Loucy (cell line): Measurements from ENCODE around the gene FAR2.

Source experiments
- CTCF ChIP-seq: fragments of 200-600 bp; sonication (generic); conservative IDR thresholded peaks from 2 replicates; pipeline ENCODE4 v1.5.1; 2014; ENCODE audit warnings: mild to moderate bottlenecking, antibody characterized with exemption, low read length
- EZH2phosphoT487 ChIP-seq: fragments of 200-600 bp; IDR thresholded peaks from 2 replicates; pipeline ENCODE4 v1.6.1; 2018; ENCODE audit warnings: antibody characterized with exemption, mild to moderate bottlenecking, moderate library complexity, borderline replicate concordance

DNA sequence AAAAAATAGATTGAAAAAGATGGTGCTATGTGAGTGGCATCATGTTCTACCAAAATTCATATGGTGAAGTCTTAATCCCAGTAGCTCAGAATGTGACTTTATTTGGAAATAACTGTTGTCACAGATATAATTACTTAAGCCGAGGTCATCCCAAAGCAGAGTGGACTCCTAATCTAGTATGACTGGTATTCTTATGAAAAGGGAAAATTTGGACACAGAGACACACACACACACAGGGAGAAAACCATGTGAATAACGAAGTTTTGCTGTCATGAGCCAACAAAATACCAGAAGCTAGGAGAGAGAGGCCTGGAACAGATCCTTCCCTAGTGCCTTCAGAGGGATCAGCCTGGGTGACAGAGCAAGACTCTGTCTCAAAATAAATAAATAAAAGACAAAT is 62.6 kb downstream of the FAR2 start:
- TF ChIP-seq EZH2phosphoT487 (no peak), CTCF (no peak)
